SK-N-SH treated with all-trans-retinoic acid at 6 μM for 48 hours (cell line): ENCODE measurements around the gene GPR62.

Experiments
- ESRRG ChIP-seq: fragments of 250-450 bp; sonication (Bioruptor Pico); IDR thresholded peaks from 2 replicates; pipeline ENCODE4 v1.6.1; 2021; ENCODE audit warnings: mild to moderate bottlenecking
- PATZ1 ChIP-seq: fragments of 250-450 bp; sonication (Bioruptor Pico); IDR thresholded peaks from 2 replicates; pipeline ENCODE4 v1.8.0; 2020; ENCODE audit warnings: mild to moderate bottlenecking, moderate library complexity, borderline replicate concordance
- SNAI2 ChIP-seq: fragments of 250-450 bp; sonication (Bioruptor Pico); IDR thresholded peaks from 2 replicates; pipeline ENCODE4 v1.5.0; 2020; ENCODE audit warnings: mild to moderate bottlenecking, moderate library complexity
- TOX ChIP-seq: fragments of 250-450 bp; sonication (Bioruptor Pico); IDR thresholded peaks from 2 replicates; pipeline ENCODE4 v1.8.0; 2021; ENCODE audit warnings: mild to moderate bottlenecking, moderate library complexity, borderline replicate concordance
- ZC3H10 ChIP-seq: fragments of 250-450 bp; sonication (Bioruptor Pico); IDR thresholded peaks from 2 replicates; pipeline ENCODE4 v1.5.1; 2021; ENCODE audit warnings: mild to moderate bottlenecking, moderate library complexity
- ZNF565 ChIP-seq: fragments of 450-650 bp; formaldehyde crosslinking; conservative IDR thresholded peaks from 2 replicates; pipeline ENCODE4 v1.5.0; 2020; ENCODE audit warnings: low read depth, mild to moderate bottlenecking, moderate library complexity
- TF ChIP-seq, protein P1 (sequence below): fragments of 250-450 bp; sonication (Bioruptor Pico); IDR thresholded peaks from 2 replicates; pipeline ENCODE4 v1.8.0; 2021; ENCODE audit warnings: low read depth, mild to moderate bottlenecking, moderate library complexity, borderline replicate concordance
- TF ChIP-seq, protein P2 (sequence below): fragments of 250-450 bp; sonication (Bioruptor Pico); IDR thresholded peaks from 2 replicates; pipeline ENCODE4 v1.5.1; 2020; ENCODE audit warnings: low read depth, mild to moderate bottlenecking, moderate library complexity

GRCh38 chr3:51954713-51955112, 468 bp upstream of the GPR62 start:
- TF ChIP-seq, protein P1, sequence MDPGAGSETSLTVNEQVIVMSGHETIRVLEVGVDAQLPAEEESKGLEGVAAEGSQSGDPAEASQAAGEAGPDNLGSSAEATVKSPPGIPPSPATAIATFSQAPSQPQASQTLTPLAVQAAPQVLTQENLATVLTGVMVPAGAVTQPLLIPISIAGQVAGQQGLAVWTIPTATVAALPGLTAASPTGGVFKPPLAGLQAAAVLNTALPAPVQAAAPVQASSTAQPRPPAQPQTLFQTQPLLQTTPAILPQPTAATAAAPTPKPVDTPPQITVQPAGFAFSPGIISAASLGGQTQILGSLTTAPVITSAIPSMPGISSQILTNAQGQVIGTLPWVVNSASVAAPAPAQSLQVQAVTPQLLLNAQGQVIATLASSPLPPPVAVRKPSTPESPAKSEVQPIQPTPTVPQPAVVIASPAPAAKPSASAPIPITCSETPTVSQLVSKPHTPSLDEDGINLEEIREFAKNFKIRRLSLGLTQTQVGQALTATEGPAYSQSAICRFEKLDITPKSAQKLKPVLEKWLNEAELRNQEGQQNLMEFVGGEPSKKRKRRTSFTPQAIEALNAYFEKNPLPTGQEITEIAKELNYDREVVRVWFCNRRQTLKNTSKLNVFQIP (CRISPR knock-in tag) = no peak
- TF ChIP-seq SNAI2 (CRISPR knock-in tag) (no peak), ZC3H10 (CRISPR knock-in tag) (no peak), ESRRG (CRISPR knock-in tag) (no peak), PATZ1 (CRISPR knock-in tag) (no peak), ZNF565 (CRISPR knock-in tag) (no peak), TOX (CRISPR knock-in tag) (no peak)
- TF ChIP-seq, protein P2, sequence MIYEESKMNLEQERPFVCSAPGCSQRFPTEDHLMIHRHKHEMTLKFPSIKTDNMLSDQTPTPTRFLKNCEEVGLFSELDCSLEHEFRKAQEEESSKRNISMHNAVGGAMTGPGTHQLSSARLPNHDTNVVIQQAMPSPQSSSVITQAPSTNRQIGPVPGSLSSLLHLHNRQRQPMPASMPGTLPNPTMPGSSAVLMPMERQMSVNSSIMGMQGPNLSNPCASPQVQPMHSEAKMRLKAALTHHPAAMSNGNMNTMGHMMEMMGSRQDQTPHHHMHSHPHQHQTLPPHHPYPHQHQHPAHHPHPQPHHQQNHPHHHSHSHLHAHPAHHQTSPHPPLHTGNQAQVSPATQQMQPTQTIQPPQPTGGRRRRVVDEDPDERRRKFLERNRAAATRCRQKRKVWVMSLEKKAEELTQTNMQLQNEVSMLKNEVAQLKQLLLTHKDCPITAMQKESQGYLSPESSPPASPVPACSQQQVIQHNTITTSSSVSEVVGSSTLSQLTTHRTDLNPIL (CRISPR knock-in tag) = no peak
